GM12878 (cell line): ENCODE data around the gene MGAT4C. TPM values are rescaled to one million over a fixed set of nuclear protein-coding genes. Genes with fewer than 3 reads are reported as not detected.

Source experiments
- ATAC-seq: fragments of 200-7000 bp; cut with Tn5 transposase; 3 replicates; pipeline ENCODE4 v1.9.1; 2020; ENCODE audit warnings: mild to moderate bottlenecking, moderate library complexity
- BruUV-seq: library from RNA; stranded (reverse); fragments of 400-500 nt; replicated peaks from 2 replicates; lab custom pipeline; 2021; lab: Mats Ljungman, UMichigan
- CTCF ChIA-PET: fragments of 300-600 bp; sonication (Branson Sonifier 250); formaldehyde crosslinking; extraction: SDS; loops from one replicate; lab custom pipeline; 2021; ENCODE audit warnings: inconsistent platforms; lab: Yijun Ruan, JAX
- POLR2A ChIA-PET: fragments of 350-600 bp; formaldehyde crosslinking; extraction: SDS; loops from one replicate; lab custom pipeline; 2021; ENCODE audit warnings: inconsistent platforms; lab: Charles Lee
- RAD21 ChIA-PET: fragments of 300-600 bp; sonication (Branson Sonifier 250); formaldehyde crosslinking; loops from one replicate; lab custom pipeline; 2023; ENCODE audit warnings: antibody characterized with exemption; ENCODE audit not compliant: unreplicated experiment; lab: Charles Lee
- SMC1A ChIA-PET: fragments of 300-600 bp; sonication (Branson Sonifier 250); formaldehyde crosslinking; loops from one replicate; lab custom pipeline; 2023; ENCODE audit not compliant: unreplicated experiment, uncharacterized antibody; lab: Charles Lee
- DNase-seq: peaks from one replicate; pipeline ENCODE4 v3.0.0-alpha.2; 2011; ENCODE audit warnings: low read depth, low spot score
- FAIRE-seq: peaks from 3 replicates; lab custom pipeline; 2011; peaks lifted over from hg19 to GRCh38; lab: Jason Lieb, UNC
- H2AFZ ChIP-seq: 2 replicates; pipeline ENCODE4 v1.6.0; 2011; ENCODE audit warnings: low read depth, low read length, control low read depth; ENCODE audit not compliant: control insufficient read depth
- H3K27ac ChIP-seq: 2 replicates; pipeline ENCODE4 v1.5.1; 2011; ENCODE audit warnings: control low read depth; ENCODE audit not compliant: control insufficient read depth, insufficient read depth
- H3K27me3 ChIP-seq, 2 experiments: replicated peaks in 1 of 2; 2 replicates each; pipeline versions ENCODE4 v1.6.0 to v1.6.1; 2011; ENCODE audit warnings: low read length in 1 of 2; ENCODE audit not compliant: control insufficient read depth in 2 of 2, insufficient read depth in 2 of 2
- H3K36me3 ChIP-seq, 2 experiments: 2 replicates each; pipeline ENCODE4 v1.5.1; 2011; ENCODE audit warnings: low read length in 1 of 2; ENCODE audit not compliant: control insufficient read depth in 2 of 2, insufficient read depth in 2 of 2
- H3K4me1 ChIP-seq: 2 replicates; pipeline ENCODE4 v1.6.1; 2011; ENCODE audit warnings: mild to moderate bottlenecking, low read length, moderate library complexity, mixed read lengths; ENCODE audit not compliant: control insufficient read depth, insufficient read depth
- H3K4me2 ChIP-seq: 2 replicates; pipeline ENCODE4 v1.6.0; 2011; ENCODE audit warnings: control low read depth; ENCODE audit not compliant: control insufficient read depth, insufficient read depth
- H3K4me3 ChIP-seq: fragments of 200-600 bp; sonication (generic); 2 replicates; pipeline ENCODE4 v1.5.1; 2016
- H3K79me2 ChIP-seq: 2 replicates; pipeline ENCODE4 v1.6.0; 2011; ENCODE audit warnings: low read length; ENCODE audit not compliant: control insufficient read depth, insufficient read depth
- H3K9ac ChIP-seq: 2 replicates; pipeline ENCODE4 v1.8.0; 2011; ENCODE audit warnings: low read length, control low read depth, mixed read lengths; ENCODE audit not compliant: control insufficient read depth, insufficient read depth
- H3K9me3 ChIP-seq: replicated peaks from 3 replicates; pipeline ENCODE4 v1.5.1; 2011; ENCODE audit warnings: mild to moderate bottlenecking, low read length; ENCODE audit not compliant: control insufficient read depth, insufficient read depth
- H4K20me1 ChIP-seq: 2 replicates; pipeline ENCODE4 v1.6.0; 2011; ENCODE audit not compliant: control insufficient read depth, insufficient read depth
- ATF2 ChIP-seq: IDR thresholded peaks from 2 replicates; pipeline ENCODE4 v1.6.1; 2012; ENCODE audit warnings: low read length, inconsistent platforms
- BCL3 ChIP-seq: IDR thresholded peaks from 2 replicates; pipeline ENCODE4 v1.6.1; 2011; ENCODE audit warnings: borderline replicate concordance, low read depth, mild to moderate bottlenecking, moderate library complexity, low read length; ENCODE audit not compliant: insufficient read depth, poor library complexity, severe bottlenecking
- NR2C1 ChIP-seq: fragments of 450-650 bp; IDR thresholded peaks from 2 replicates; pipeline ENCODE4 v1.6.1; 2017; ENCODE audit warnings: antibody characterized with exemption, mild to moderate bottlenecking, moderate library complexity
- POLR2AphosphoS5 ChIP-seq: IDR thresholded peaks from 2 replicates; pipeline ENCODE4 v1.6.1; 2011; ENCODE audit warnings: mild to moderate bottlenecking, low read length, inconsistent platforms
- RAD21 ChIP-seq: IDR thresholded peaks from 2 replicates; pipeline ENCODE4 v1.6.1; 2011; ENCODE audit warnings: mild to moderate bottlenecking, low read depth, low read length, moderate library complexity; ENCODE audit not compliant: insufficient read depth
- SMC3 ChIP-seq: IDR thresholded peaks from 2 replicates; pipeline ENCODE4 v1.6.1; 2011; ENCODE audit warnings: low read length, improper control_type of control experiment, borderline replicate concordance
- STAT1 ChIP-seq: fragments of 450-650 bp; conservative IDR thresholded peaks from 2 replicates; pipeline ENCODE4 v1.6.1; 2014; ENCODE audit warnings: antibody characterized with exemption, mild to moderate bottlenecking
- ZBTB11 ChIP-seq: fragments of 450-650 bp; formaldehyde crosslinking; IDR thresholded peaks from 2 replicates; pipeline ENCODE4 v1.5.0; 2022; ENCODE audit warnings: mild to moderate bottlenecking, missing genetic modification characterization
- WGBS: methylation state at CpG from one replicate; pipeline ENCODE4 v1.1.6; 2016; ENCODE audit warnings: low lambda C conversion rate; ENCODE audit not compliant: insufficient replicate concordance, insufficient coverage; ENCODE audit errors: missing lambda C conversion rate; 5-methylcytosine and 5-hydroxymethylcytosine counted together
- in situ Hi-C: fragments of 300-500 bp; cut with MboI; formaldehyde crosslinking; loops from 9 replicates; pipeline ENCODE4 v1.14.3; 2018; ENCODE audit warnings: mixed read lengths
- intact Hi-C: fragments of 100-400 bp; cut with micrococcal nuclease; formaldehyde crosslinking; loops from one replicate; pipeline ENCODE4 v1.14.2; 2022; ENCODE audit not compliant: unreplicated experiment
- polyA plus RNA-seq, 11 experiments: library from polyadenylated mRNA; depleted of rRNA in 4 of 11; unstranded in 6 of 11; stranded (reverse) in 5 of 11; fragments of >200 nt; fragmentation: Nextera tagmentation in 4 of 11; fragmentation: Illumina TruSeq in 1 of 11; extraction: Ambion mirVana in 4 of 11; extraction: Trizol in 1 of 11; gene quantifications; 1 replicate in 1 of 11; 2 replicates in 10 of 11; pipeline versions ENCODE4 v1.2.1 to v1.2.3, GENCODE V29; 2011 to 2016; ENCODE audit warnings: inconsistent platforms in 2 of 11, missing spikeins in 2 of 11, low read depth in 1 of 11
- total RNA-seq, 4 experiments: library from RNA; depleted of rRNA in 3 of 4; stranded (reverse); fragments of >200 nt in 3 of 4; fragmentation: Illumina TruSeq in 1 of 4; extraction: Trizol in 1 of 4; gene quantifications; 2 replicates each; pipeline versions ENCODE4 v1.2.1 to v1.2.3, GENCODE V29; 2013 to 2021

The MGAT4C gene
- total and polyA plus RNA-seq, 10 of the 15 experiments (the other 5 are each of a cell fraction or from before 2014, with no cell fraction given) = not detected

GRCh38 chr12:86264451-86265328 is 8.5 kb upstream of the MGAT4C start:
- CTCF ChIA-PET = no interaction called here
- ATAC-seq = no peak
- RAD21 ChIA-PET = no interaction called here
- TF ChIP-seq ZBTB11 (CRISPR knock-in tag) (no peak), STAT1 (no peak), BCL3 (no peak), SMC3 (no peak), ATF2 (no peak), RAD21 (no peak), POLR2AphosphoS5 (no peak), NR2C1 (no peak)
- FAIRE-seq = no peak
- Histone ChIP-seq H3K4me2 (no peak overlapping the region), H3K27me3 (no peaks in the 10 kb centered on the region), H3K27ac (no peak overlapping the region), H3K36me3 (no peaks in the 10 kb centered on the region), H3K4me3 (no peak overlapping the region), H2AFZ (no peak overlapping the region), H3K79me2 (no peaks in the 10 kb centered on the region), H3K4me1 (no peaks in the 10 kb centered on the region), H3K9me3 (no peaks in the 10 kb centered on the region), H3K9ac (no peak overlapping the region), H4K20me1 (no peaks in the 10 kb centered on the region)
- intact Hi-C loops = no loop called here
- BruUV-seq = no TSS peak
- POLR2A ChIA-PET = no interaction called here
- SMC1A ChIA-PET = no interaction called here
- WGBS = 38% methylated on average over 33 of the region's 38 CpGs
- in situ Hi-C loops = no loop called here
- DNase-seq = no peak
